Urothelium cell line (cell line): ENCODE measurements around the gene CEP104.

ENCODE experiments used
- DNase-seq: peaks from one replicate; pipeline ENCODE4 v3.0.0; 2011; ENCODE audit warnings: low spot score, mixed read lengths
- FAIRE-seq: peaks from 2 replicates; lab custom pipeline; 2011; peaks lifted over from hg19 to GRCh38; lab: Jason Lieb, UNC

The CEP104 gene

GRCh38 chr1:3779912-3780416 lies 77.0 kb downstream of the CEP104 start:
- FAIRE-seq, result no peak

GRCh38 chr1:3779265-3779911 lies 77.6 kb downstream of the CEP104 start:
- DNase-seq (no peak), FAIRE-seq (no peak)

More at GRCh38 chr1:3779912-3780416, 77.0 kb downstream of the CEP104 start:
- no peak for DNase-seq

DNA sequence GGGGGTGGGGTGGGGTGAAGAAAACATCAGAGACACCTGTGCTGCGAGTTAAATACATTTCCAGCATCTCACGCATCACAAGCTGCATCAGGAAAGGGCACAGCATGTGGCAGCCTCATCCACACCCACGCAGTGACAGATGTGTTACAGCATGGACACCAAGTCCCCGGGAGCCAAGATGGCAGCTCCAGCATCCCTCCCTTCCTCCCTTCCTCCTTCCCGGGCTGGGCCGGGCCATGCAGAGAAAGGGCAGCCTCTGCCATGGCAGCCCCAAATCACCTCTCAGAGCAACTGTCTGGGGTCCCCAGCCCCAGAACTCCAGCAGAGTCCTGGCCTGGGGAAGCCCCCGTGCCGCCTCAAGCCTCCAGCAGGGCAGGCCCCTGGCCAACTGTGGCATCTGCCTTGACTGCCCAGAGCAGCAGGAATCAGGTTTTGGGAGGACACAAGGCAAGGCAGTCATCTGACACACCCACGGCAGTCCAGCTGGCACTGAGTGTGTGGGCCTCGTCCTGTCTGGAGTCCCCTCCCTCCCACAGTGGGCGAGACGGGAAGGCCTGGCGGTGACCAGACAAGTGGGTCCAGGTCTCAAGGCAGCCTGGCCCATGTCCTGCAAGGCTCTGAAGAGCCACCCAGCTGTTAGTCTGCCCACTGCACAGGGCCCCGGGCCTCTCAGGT lies 78.3 kb downstream of the CEP104 start:
- no peak for FAIRE-seq
- no peak for DNase-seq

DNA sequence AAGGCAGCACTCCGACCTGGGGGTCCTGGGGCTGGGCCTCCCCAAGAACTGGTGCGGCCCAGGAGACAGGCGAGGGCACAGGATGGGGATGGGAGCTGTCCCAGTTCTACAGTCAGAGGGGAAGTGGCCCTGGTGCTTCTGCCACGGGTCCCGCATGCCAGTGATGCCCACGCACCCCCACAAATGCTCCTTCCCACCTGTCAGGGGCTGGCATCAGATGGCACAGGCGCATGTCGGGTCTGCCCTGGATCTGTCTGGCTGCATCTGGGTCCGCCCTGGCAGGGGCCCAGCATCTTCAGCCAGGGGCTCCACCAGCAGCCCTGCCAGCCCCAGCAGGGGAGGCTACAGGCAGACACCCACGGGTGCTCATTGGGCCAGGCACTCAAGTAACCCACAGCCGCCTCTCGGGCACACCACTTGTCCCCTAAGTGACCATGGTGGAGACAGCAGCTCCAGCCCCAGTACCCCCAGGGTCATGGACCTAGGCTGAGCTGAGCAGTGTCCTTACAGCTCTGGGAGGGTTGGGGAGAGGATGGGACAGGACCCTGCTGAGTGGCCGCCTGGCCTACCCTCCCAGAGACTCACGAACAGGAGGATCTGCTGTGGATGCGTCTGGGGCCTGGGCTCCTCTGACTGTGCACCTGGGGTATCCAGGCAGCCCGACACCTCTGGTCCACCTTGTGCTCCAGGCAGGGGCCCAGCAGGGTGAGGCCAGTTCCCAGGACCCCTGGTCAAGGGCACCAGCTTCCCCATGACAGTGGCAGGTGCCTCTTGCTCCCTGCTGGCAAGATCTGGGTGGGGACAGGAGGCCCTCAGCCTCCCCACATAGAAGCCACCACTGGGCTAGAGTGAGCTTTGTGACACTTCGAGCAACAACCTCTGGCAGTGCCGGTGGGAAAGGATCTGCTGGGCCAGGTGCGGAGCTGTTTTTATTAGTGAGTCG lies 79.1 kb downstream of the CEP104 start:
- DNase-seq (no peak), FAIRE-seq (no peak)

- FAIRE-seq (no peak), DNase-seq (no peak)
Observed at GRCh38 chr1:3777078-3777547, 79.9 kb downstream of the CEP104 start.

DNA sequence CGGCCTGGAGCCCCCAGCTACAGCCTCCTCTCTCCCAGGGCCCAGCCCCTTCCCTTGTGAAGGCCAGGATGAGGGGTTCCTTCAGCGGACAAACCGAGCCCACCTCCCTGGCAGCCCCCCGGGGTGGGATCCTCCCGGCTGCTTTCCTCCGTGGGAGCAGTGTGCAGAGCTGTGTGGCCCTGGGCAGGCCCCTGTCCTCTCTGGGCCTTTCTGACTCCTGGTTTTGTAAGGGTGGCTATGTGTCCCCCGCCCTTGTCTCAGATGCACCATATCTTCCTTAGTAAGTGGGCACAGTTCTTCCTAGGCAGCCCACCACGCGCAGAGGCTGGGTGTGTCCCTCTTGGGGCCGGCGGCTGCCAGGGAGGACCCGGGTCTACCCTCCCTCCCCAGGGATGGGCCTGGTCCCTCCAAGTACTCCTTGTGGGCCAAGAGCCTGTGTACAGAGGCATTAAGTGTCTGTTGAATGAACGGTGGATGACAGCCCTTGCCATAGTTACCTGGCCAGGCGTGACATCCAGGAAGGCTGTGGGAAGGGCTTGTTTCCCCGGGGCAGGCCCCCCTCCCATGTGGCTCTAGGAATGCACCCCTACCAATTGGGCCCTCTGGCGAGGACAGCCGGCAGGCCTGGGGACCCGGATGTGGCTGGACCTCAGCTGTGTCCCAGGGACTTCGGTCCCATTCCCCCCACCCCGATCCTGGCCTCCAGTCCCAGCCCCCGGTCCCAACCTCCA lies 80.6 kb downstream of the CEP104 start:
- no peak for FAIRE-seq
- DNase-seq, result no peak

- DNase-seq, result peak; percentile 50
- peak; percentile 13 for FAIRE-seq
Observed at GRCh38 chr1:3775490-3776230, 81.4 kb downstream of the CEP104 start.

DNA sequence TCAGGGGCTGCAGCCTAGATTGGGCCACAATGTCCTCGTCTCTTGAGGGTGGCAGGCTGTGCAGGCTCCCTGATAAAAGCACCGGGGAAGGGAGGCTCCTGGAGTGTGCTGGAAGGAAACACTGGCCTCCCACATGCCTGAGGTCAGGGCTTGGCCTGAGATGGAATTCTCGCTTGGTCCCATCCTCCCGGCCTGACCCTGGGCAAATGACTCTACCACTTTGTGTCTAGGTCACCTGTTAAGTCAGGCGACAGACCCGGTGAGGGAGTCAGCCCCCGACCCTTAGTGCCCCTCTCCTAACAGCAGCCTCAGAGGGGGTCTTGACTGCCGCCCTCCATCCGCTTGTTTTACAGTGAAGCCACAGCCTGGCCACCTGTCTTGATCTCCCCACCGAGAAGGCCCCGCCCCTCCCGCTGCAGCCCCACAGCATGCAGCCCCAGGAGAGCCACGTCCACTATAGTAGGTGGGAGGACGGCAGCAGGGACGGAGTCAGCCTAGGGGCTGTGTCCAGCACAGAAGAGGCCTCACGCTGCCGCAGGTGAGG lies 82.0 kb downstream of the CEP104 start:
- DNase-seq (no peak), FAIRE-seq (no peak)

DNA sequence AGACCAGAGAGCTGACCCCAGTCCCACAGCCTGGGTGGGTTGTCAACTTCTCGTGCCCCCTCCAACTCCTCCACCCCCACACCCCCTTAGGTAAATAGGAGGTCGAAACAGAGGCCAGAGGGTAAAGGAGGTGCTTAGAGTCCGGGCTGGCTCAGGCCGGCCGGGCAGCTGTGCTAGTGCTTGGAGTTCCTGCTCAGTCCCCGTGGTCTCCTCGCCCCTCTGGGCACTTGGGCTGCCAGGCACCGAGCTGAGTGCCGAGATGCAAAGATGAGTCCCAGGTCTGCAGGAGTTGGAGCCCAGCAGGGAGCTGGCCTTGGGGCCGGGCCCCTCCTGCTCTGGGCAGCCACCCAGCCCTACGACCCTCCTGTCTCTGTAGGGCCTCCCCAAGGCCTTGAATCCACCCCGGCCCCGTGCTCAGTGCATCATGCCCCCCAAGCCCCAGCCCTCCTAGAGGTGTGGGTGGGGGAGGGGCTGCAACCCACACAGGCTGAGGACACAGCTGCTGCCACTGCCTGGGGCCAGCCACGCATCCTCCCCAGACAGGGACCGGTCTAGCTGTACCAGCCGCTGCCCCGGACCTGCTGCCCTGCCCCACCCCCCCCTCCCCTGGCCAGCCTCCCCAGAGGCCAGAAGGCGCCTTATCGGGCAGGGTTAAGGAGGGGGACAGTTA lies 82.6 kb downstream of the CEP104 start:
- FAIRE-seq, result no peak
- DNase-seq, result no peak

- no peak for FAIRE-seq
- no peak for DNase-seq
Observed at GRCh38 chr1:3773572-3774275, 83.3 kb downstream of the CEP104 start.

- DNase-seq (no peak), FAIRE-seq (no peak)
Observed at GRCh38 chr1:3772715-3773571, 84.1 kb downstream of the CEP104 start, which contains the start of gene SMIM1. SMIM1 (plus strand) TSS chr1:3772749; CDS start chr1:3775374, 2,625 bp downstream.

DNA sequence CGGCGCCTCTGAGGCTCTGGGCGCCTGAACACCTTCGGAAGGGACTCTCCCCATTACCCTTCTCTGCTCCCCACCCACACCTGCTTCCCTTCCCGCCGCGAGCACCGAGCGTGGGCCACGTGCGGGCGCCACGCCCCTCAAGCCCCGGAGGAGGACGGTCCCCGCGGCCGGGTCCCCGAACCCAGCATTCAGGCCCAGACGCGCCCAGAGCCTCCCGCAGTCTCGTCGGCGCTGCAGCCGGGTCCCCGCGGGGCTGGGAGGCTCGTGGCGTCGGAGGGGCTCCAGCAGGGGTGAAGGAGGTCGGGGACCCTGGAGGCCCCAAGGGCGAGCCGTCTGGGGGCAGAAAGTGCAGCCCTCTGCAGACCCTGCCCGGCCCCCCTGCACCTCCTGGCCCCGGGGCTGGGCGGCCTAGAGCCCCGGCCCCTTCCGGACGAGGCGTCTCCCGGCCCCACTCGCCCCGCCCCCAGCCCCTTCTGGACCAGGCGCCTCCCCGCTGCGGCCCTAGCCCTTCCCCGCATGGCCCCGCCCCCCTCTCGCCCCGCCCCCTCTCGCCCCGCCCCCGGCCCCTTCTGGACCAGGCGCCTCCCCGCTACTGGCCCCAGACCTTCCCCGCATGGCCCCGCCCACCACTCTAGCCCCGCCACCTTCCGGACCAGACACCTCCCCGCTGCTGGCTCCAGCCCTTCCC lies 84.8 kb downstream of the CEP104 start:
- DNase-seq (peak; percentile 96), FAIRE-seq (no peak)

GRCh38 chr1:3771108-3772026 lies 85.6 kb downstream of the CEP104 start:
- no peak for DNase-seq
- FAIRE-seq, result no peak

- DNase-seq, result no peak
- no peak for FAIRE-seq
Observed at GRCh38 chr1:3770047-3770765, 86.8 kb downstream of the CEP104 start.

DNA sequence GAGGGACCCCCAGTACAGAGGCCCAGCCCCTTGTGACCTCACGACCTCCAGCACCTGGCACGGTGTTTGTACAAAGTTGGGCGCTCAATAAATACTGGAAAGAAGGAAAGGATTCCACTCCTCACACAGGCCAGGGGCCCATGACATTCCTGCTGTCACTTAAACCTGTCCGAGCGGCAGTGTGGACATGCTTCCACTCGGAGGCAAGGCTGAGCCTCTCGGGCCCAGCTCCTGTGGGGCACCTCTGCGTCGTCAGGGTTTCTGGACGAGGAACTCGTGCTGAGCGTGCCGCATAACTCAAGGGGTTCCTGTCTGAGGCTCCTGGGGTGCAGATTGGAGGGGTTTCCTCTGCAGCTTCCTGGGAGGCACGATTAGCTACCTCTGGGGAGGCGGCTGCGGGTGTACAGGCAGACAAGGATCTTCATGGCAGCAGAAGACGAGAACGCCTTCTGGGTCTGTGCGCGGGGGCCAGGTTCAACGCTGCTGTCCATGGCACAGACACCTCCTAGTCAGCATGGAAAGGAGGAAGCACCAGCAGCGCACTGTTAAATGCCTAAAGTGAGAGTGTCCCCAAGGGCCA lies 88.1 kb downstream of the CEP104 start:
- DNase-seq (no peak), FAIRE-seq (no peak)
